Naive B cell (primary cell): ENCODE results near the gene SAP25. TPM values are rescaled to one million over a fixed set of nuclear protein-coding genes. Genes with fewer than 3 reads are reported as not detected.

Experiments
- ATAC-seq, 2 donors: fragments of 150-1000 bp; cut with Tn5 transposase; 2 replicates each; pipeline ENCODE4 v1.10.0; 2021; ENCODE audit warnings: low read depth in 2 of 2, mild to moderate bottlenecking in 2 of 2, moderate library complexity in 2 of 2
- DNase-seq: peaks from one replicate; pipeline ENCODE4 v3.0.0; 2022
- H3K27ac Mint-ChIP-seq, 6 donors: one replicate each; pipeline ENCODE4 v1.8.0; 2020 to 2022; ENCODE audit warnings: mild to moderate bottlenecking in 6 of 6, mixed read lengths in 6 of 6, moderate library complexity in 5 of 6, inconsistent platforms in 2 of 6
- H3K27me3 Mint-ChIP-seq, 3 donors: one replicate each; pipeline ENCODE4 v1.8.0; 2021 to 2022; ENCODE audit warnings: mixed read lengths in 3 of 3, mild to moderate bottlenecking in 1 of 3
- H3K36me3 Mint-ChIP-seq, 2 donors: one replicate each; pipeline ENCODE4 v1.8.0; 2020 to 2022; ENCODE audit warnings: mixed read lengths in 2 of 2, inconsistent platforms in 1 of 2, mild to moderate bottlenecking in 1 of 2
- H3K4me1 Mint-ChIP-seq, 3 donors: one replicate each; pipeline ENCODE4 v1.8.0; 2020 to 2022; ENCODE audit warnings: mixed read lengths in 3 of 3, inconsistent platforms in 1 of 3, mild to moderate bottlenecking in 1 of 3, moderate library complexity in 1 of 3
- H3K4me3 Mint-ChIP-seq, 8 donors: one replicate each; pipeline ENCODE4 v1.8.0; 2020 to 2022; ENCODE audit warnings: mild to moderate bottlenecking in 8 of 8, mixed read lengths in 8 of 8, moderate library complexity in 8 of 8, inconsistent platforms in 2 of 8
- H3K9me3 Mint-ChIP-seq, 7 donors: one replicate each; pipeline ENCODE4 v1.8.0; 2020 to 2022; ENCODE audit warnings: mixed read lengths in 7 of 7, mild to moderate bottlenecking in 5 of 7, inconsistent platforms in 2 of 7, moderate library complexity in 1 of 7
- polyA plus RNA-seq, 6 donors: library from polyadenylated mRNA; unstranded; fragments of 300-500 nt; fragmentation: Illumina TruSeq; gene quantifications; one replicate each; pipeline ENCODE4 v1.2.3, GENCODE V29; 2021; ENCODE audit warnings: low read depth in 6 of 6

Gene SAP25
- polyA plus RNA-seq, 6 donors from 2014 or later, result not detected

DNA sequence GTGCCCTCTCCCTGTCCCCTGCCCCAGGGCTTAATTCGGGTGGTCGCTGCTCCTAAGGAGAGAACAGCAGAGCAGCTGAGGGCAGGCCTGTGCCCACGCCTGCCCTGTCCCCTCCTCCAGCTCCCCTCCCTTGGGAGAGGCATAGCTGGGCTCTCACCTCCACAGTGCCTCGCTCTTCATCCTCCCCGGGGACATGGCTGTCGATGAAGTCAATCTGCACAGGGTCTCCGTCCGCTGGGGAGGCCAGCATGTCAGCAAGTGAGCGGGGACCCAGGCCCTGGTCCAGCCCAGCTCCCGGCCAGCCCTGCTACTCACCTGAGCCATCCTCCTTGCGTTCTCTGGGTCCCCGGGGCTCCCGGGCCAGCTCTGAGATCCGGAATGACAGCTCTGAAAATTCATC, 3.8 kb upstream of the SAP25 start:
- Mint-ChIP-seq H3K36me3 (peaks cover 0 to 21% of the 10 kb centered on the region in 2 donors), H3K9me3 (no peaks in the 10 kb centered on the region), H3K4me1 (peaks cover 5 to 11% (median 8%) of the 10 kb centered on the region in 3 donors), H3K27ac (no peak overlapping the region), H3K4me3 (no peak overlapping the region), H3K27me3 (no peaks in the 10 kb centered on the region)
- ATAC-seq (no peak), DNase-seq (no peak)

DNA sequence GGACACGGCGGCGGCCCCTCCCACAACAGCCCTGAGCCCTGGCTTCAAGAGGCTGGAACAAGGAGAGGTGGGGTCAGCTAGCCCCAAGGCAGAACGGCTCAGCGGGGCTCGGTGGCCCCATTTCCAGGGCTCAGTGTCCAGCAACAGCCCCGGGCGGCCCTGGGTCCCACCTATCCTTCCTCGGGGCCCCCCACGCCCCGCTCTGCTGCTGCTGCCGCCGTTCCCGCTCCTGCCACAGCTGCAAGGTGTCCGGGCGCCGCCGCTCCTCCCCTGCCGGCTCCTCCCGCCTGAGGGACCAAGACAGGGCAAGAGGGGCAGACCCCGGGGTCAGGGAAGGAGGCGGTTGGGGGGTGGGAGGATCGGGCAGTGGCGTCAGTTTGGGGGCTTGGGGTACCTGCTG, 3.4 kb upstream of the SAP25 start:
- no peak for DNase-seq
- Mint-ChIP-seq H3K36me3 (peaks cover 0 to 21% of the 10 kb centered on the region in 2 donors), H3K9me3 (no peaks in the 10 kb centered on the region), H3K4me1 (peaks cover 4 to 9% (median 8%) of the 10 kb centered on the region in 3 donors), H3K27me3 (no peaks in the 10 kb centered on the region), H3K27ac (no peak overlapping the region), H3K4me3 (no peak overlapping the region)
- no peak for ATAC-seq

DNA sequence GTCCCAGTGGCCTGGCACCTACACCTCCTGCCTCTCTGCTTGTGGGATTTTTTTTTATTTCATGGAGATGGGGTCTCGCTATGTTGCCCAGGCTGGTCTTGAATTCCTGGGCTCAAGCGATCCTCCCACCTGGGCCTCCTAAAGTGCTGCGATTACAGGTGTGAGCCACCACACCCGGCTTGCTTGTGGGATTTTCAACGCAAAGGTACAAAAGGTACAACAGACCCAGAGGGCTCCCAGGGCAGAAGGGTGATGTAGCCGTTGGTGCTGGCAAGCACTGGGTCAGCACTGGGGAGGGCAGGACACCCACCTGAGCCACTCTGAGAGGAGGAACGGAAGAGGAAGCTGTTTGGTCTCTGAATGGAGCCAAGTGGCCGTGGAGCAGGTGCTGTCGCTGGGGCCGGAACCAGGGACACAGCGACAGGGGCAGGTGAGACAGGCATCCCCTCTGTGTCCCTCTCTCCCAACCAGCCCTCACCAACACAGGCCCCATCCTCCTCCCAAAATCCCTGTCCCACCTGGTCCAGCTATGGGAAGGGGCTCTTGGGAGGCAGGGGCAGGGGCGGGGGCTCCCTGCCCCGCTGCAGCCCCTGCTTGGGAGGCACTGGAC, 2.8 kb upstream of the SAP25 start:
- H3K27ac Mint-ChIP-seq, result no peak overlapping the region
- no peaks in the 10 kb centered on the region for H3K9me3 Mint-ChIP-seq
- peaks cover 8 to 14% (median 12%) of the 10 kb centered on the region in 3 donors for H3K4me1 Mint-ChIP-seq
- H3K4me3 Mint-ChIP-seq, result no peak overlapping the region
- DNase-seq (no peak), ATAC-seq (no peak)
- H3K27me3 Mint-ChIP-seq, result no peaks in the 10 kb centered on the region
- H3K36me3 Mint-ChIP-seq, result peaks cover 0 to 21% of the 10 kb centered on the region in 2 donors

DNA sequence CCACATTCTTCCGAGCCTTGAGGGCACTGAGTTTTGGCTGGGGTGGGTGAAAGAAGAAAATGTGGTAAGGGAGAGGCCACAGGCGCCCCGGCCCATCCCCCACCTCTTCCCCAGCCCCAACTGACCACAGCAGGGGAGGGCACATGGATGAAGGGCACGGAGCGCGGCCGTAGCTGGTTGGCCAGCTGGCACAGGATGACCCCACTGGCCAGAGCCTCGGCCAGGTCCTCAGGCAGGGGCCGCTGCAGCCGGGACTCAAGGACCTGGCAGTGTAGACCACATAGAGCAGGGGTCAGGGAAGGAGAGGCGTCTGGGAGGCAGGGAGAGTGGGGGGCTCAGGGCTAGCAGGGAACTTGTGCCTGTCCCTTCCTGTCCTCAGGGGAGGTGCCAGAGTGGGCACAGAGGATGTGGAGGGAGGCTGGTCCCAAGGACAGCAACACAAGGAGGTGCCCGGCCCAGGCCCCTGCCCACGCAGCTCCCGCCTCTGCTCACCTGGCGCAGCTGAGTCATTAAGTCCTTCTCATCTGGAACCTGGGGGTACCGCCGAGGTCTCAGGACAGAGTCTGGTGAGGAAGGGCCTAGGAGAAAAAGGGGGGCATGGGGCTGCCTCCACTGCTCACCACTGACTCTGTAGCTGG, 2.2 kb upstream of the SAP25 start:
- DNase-seq, result no peak
- no peak for ATAC-seq
- Mint-ChIP-seq H3K4me1 (peaks cover 8 to 15% (median 13%) of the 10 kb centered on the region in 3 donors), H3K4me3 (no peak overlapping the region), H3K27me3 (no peaks in the 10 kb centered on the region), H3K36me3 (peaks cover 0 to 21% of the 10 kb centered on the region in 2 donors), H3K9me3 (no peaks in the 10 kb centered on the region), H3K27ac (no peak overlapping the region)

DNA sequence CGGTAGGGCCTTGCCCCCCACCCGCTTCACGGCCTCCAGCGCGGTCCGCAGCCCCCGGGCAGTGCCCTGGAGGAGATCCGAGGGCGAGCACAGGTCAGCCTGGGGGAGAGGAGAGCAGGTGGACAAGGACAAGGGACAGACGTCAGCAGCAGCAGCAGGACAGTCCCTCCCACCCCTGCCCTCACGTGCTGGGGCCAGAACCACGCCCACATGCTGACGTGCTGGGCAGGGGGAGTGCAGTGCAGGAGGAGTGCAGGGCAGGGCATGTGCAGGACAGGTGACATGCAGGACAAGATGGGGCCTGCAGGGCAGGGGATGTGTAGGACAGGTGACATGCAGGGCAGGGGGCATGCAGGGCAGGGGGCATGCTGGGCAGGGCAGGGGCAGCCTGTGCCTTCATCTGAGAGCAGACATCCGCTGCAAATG, 1.5 kb upstream of the SAP25 start:
- H3K27me3 Mint-ChIP-seq, result no peaks in the 10 kb centered on the region
- H3K4me1 Mint-ChIP-seq, result peaks cover 8 to 21% (median 18%) of the 10 kb centered on the region in 3 donors
- H3K27ac Mint-ChIP-seq, result no peak overlapping the region
- no peak for ATAC-seq
- no peak overlapping the region for H3K4me3 Mint-ChIP-seq
- H3K36me3 Mint-ChIP-seq, result peaks cover 0 to 21% of the 10 kb centered on the region in 2 donors
- no peaks in the 10 kb centered on the region for H3K9me3 Mint-ChIP-seq
- DNase-seq, result no peak

DNA sequence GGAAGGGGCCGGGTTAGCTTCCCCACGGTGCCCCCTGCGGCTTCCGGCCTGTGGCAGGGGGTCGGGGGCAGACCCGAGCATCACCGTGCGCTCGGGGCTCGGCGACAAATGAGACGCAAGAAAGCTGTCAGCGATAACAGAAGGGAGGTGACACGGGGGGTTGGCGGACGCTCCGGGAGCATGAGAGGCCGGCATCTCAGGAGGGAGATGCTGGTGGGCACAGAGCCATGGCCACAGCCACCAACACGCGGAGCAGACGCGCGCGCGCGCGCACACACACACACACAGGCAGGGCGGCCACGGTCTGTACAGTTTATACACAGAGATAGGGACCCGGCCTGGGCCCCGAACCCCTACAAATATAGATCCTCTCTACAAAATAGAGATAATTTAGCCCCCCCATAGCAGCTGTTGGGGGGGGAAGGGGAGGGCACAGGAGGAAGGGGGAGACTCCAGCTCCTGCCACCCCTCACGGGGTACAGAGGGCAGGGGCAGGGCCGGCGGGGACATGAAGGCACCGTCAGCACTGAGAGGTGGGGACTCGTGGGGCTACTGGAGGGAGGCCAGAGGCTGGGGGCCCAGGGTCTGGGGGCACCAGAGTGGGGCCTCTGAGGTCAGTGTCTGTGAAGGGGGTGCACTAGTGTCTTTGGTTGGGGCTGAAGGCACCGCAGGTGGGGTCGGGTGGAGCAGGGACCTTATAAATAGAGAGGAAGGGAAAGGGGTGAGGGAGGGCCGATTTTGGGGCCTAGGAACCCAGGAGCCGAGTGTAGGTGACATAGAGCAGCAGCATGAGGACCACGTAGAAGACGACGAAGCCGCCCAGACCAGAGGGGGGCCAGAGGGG, 884 bp upstream of the SAP25 start:
- Mint-ChIP-seq H3K36me3 (peaks cover 0 to 21% of the 10 kb centered on the region in 2 donors), H3K9me3 (no peaks in the 10 kb centered on the region), H3K27me3 (no peaks in the 10 kb centered on the region), H3K4me3 (no peak overlapping the region), H3K4me1 (peaks cover 8 to 27% (median 16%) of the 10 kb centered on the region in 3 donors), H3K27ac (no peak overlapping the region)
- ATAC-seq (no peak), DNase-seq (no peak)

DNA sequence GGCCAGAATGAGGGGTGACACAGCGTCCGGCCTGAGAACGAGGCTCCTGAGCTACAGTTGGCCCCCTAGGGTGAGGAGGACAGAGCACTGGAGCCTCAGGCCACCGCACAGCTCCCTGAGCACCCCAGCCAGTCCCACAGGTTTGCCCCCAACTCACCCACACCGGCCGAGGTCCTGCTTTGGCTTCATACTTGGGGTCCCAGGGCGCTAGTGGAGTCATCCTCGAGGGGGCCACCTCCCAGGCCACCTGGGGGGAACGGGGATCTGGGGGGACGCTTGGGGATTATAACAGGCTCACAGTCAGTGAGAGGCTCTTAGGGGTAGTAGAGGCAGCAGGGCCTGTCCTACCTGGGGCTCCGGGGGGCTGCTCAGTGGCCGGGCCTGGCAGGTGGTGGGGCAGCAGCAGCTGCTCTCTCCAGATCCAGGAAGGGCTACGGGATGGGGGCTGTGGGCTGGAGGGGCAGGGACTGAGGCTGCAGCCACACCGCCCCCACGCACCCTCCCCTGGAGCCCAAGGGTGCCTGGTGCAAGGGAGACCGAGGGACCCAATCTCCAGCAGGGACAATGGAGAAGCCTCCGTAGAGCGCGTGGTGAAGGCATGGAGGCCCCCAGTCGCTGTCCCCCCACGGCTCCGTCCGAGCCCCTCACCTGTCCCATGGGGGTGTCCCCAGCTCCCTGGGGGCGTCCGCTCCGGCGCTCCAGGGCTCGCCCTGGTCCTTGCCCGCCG, 588 bp downstream of the SAP25 start:
- Mint-ChIP-seq H3K27ac (peak overlapping the region in 1 of 6 donors; percentile 71), H3K4me3 (no peak overlapping the region), H3K36me3 (peaks cover 0 to 21% of the 10 kb centered on the region in 2 donors), H3K27me3 (no peaks in the 10 kb centered on the region), H3K4me1 (peaks cover 19 to 37% (median 30%) of the 10 kb centered on the region in 3 donors), H3K9me3 (no peaks in the 10 kb centered on the region)
- ATAC-seq (no peak), DNase-seq (no peak)

DNA sequence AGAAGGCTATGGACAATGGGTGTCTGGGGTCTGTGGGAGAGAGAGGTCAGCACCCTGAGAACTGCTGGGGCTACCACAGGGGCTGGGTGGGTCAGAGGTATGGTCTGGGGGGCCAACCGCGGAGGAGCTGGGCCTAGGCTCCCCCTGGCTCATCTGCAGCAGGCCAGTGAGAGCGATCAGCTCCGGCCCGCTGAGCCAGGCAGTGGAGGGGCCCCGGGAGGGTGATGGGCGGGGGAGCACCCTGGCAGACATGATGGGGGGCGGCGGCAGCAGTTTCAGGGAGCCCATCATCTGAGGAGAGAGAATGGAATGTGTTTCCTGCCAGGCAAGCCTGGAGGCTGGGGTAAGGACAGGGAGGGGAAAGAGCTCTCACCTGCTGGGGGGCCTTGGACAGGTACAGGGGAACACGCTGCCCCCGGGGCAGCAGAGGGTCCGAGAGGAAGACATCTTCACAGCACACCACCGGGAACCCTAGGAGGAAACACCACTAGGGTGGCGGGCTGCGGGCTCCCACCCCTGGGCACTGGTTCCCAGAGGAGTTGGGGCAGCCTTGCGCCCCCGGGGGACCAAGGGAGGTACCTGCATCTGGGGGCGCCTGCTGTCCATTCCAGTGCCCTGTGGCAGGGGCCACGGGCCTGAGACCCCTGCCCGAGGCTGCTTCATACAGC, 1.3 kb downstream of the SAP25 start:
- peaks cover 0 to 21% of the 10 kb centered on the region in 2 donors for H3K36me3 Mint-ChIP-seq
- H3K9me3 Mint-ChIP-seq, result no peaks in the 10 kb centered on the region
- DNase-seq (no peak), ATAC-seq (no peak)
- H3K4me1 Mint-ChIP-seq, result peaks cover 26 to 44% (median 37%) of the 10 kb centered on the region in 3 donors
- H3K27me3 Mint-ChIP-seq, result no peaks in the 10 kb centered on the region
- peak overlapping the region in 1 of 8 donors; percentile 15 for H3K4me3 Mint-ChIP-seq
- H3K27ac Mint-ChIP-seq, result peak overlapping the region in 3 of 6 donors; percentile 24 to 87 (median 86)

DNA sequence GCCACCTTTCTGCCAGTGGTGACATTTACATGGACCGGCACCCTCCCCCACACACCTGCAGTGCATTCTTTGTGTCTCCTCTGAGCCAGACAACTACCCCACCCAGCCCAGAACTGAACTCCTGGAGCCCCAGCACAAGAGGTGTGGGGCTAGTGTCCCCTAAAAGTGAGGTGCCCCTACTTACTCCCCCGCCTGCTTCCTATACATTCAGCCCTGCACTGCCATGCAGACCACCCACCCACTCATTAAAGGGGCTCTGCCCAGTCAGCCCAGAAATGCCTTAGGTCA, 1.9 kb downstream of the SAP25 start:
- H3K27me3 Mint-ChIP-seq, result no peaks in the 10 kb centered on the region
- peaks cover 0 to 19% of the 10 kb centered on the region in 2 donors for H3K36me3 Mint-ChIP-seq
- peak overlapping the region in 1 of 6 donors; percentile 87 for H3K27ac Mint-ChIP-seq
- DNase-seq, result no peak
- H3K4me1 Mint-ChIP-seq, result peaks cover 26 to 50% (median 40%) of the 10 kb centered on the region in 3 donors
- peak overlapping the region in 2 of 8 donors; percentile 15 to 42 for H3K4me3 Mint-ChIP-seq
- no peaks in the 10 kb centered on the region for H3K9me3 Mint-ChIP-seq
- ATAC-seq, result no peak

DNA sequence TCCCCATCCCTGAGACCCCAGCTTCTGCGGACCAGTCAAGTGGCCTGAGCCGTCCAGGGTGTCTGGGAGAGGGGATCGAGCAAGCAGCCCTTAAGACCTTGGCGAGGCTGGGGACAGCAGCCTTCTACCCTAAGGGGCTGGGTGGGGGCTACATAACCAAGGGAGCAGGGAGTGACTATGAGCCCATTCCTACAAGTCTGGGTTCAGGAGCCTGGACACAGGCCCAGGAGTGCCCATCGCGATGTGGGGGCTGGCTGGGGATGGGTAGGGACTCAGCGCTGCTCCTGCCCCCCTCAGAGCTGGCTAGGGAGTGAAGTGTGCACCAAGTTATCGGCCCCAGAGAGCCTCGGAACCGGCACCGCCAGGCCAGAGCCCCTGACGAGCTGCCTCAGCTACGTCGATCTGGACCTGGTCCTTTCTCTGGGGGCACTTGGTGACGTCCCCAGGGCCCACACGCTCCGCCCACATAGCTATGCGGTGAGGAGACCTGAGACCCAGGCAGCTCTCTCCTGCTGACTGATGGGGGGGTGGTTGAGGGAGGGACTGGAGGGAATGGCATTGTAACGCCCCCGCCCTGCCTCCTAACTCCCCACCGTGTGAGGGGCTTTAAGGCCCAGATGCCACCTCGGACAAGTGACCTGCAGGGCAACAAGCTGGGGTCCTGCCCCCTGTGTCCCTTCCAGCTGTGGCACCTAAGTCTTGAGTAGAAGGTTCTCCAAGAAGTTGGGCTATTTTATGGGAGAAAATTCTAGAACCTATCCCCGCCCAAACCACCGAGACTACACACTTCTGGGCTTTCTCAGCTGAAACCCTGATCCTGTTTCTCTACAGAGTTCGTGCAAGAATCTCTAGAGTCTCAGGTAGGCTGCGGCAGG, 2.5 kb downstream of the SAP25 start:
- no peak for DNase-seq

DNA sequence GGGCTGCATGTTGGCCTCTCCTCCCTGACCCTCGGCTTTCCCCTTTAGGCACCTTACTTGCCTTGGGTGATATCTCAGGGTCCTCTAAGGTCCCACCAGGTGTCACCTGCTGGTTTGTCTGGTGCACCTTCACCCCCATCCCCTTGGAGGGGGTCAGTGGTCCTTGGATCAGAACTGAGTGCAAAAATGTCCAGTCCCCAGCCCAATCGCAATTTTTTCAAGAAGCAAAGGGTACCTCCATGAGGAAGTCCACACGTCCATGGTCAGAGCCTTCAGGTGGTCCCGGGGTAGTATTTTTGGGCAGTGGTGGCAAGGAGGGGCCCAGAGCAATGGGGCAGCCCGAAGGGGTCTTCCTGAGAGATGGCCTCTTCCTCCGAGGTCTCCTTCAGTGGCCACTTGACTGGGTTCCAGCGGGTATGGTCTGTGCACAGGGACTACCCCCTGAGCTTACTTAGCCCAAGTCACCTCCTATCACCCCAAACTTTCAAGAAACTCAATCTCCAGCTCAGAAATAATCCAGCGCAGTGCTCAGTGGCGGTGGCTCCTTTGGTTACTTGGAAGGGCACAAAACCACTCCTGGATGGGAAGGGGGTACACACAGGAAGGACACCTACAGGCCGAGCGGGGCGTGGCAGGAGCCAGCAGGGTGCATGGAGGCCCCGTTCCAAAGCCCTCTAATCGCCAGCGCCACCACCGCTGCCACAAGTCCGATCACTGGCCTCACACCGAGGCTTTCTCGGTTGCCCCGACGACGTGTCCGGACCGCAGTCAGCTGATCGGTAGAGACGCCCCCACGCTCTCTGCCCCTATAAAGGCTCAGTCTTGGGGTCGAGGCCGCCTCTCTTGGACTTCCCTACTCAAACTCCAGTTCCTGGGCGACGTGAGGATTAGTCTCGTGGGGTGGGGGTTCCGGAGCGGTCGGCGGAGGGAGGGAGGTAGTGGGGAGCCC, 4.5 kb downstream of the SAP25 start:
- Mint-ChIP-seq H3K4me3 (peak overlapping the region in 7 of 8 donors; percentile 41 to 85 (median 70)), H3K36me3 (no peaks in the 10 kb centered on the region), H3K27me3 (no peaks in the 10 kb centered on the region), H3K9me3 (no peaks in the 10 kb centered on the region), H3K27ac (peak overlapping the region in 2 of 6 donors; percentile 42 to 89), H3K4me1 (peaks cover 23 to 54% (median 46%) of the 10 kb centered on the region in 3 donors)
- ATAC-seq, result peak; percentile 39 to 44
- peak; percentile 42 for DNase-seq

More for the DNA sequence above, 2.5 kb downstream of the SAP25 start:
- Mint-ChIP-seq H3K27me3 (no peaks in the 10 kb centered on the region), H3K27ac (peak overlapping the region in 1 of 6 donors; percentile 44), H3K4me1 (peaks cover 26 to 52% (median 40%) of the 10 kb centered on the region in 3 donors), H3K4me3 (peak overlapping the region in 6 of 8 donors; percentile 30 to 58 (median 46)), H3K36me3 (peaks cover 0 to 13% of the 10 kb centered on the region in 2 donors), H3K9me3 (no peaks in the 10 kb centered on the region)
- no peak for ATAC-seq
